HG02588 (cell line): ENCODE results near the gene LTF.

ENCODE experiments used
- ATAC-seq: cut with Tn5 transposase; IDR thresholded peaks from one replicate; pipeline ENCODE4 v1.9.1; 2021; ENCODE audit warnings: mild to moderate bottlenecking, moderate library complexity; ENCODE audit not compliant: unreplicated experiment

Gene LTF

DNA sequence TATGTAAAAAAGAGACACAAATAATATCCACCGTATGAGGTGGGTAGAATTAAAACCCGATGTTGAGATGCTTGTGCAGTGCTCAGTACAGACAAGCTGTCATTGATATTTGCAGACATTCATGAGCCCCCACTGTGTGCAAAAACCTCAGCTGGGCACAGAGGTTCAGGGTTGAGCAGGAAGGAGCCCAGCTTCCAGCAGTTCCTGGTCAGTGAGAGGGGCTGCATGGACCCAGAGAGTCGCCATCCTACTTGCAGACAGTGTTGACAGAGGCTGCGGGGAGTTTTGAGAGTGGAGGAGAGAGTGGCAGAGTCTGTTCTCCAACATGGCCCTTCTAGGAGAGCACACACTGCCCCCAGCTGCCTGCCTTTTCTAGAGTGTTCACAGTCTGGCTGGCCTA, 6.1 kb upstream of the LTF start:
- ATAC-seq, result no peak

DNA sequence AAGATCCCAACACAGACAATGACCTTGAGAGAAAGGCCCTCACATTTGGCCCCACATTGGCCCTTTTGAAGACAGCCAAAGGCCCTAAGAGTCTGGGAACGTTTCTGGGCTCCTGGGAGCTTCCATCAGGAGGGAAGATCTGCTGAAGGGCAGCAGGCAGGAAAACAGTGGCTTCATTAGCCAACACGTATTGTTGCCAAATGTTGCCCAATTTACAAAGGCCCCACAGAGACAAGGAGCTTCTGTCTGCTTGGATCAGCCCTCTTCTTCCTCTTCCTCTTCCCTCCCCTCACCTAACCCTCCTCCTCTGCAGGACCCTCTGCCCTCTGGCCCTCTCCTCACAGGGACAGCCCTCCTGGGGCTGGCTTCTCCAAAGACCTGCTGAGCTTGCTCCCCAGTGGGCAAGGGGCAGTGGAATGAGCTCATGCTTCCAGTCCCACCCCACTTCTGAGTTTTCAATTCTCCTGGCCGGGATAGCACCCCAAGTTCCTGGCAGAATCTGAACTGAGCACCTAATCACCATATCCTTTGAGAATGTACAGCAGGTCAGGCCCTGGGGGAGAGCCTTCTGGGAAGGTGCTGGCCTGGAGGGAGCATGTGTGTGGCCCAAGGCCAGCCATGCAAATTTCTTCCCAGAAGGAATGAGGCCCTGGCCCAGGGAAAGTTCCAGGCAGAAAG, 5.1 kb upstream of the LTF start:
- ATAC-seq, result no peak

DNA sequence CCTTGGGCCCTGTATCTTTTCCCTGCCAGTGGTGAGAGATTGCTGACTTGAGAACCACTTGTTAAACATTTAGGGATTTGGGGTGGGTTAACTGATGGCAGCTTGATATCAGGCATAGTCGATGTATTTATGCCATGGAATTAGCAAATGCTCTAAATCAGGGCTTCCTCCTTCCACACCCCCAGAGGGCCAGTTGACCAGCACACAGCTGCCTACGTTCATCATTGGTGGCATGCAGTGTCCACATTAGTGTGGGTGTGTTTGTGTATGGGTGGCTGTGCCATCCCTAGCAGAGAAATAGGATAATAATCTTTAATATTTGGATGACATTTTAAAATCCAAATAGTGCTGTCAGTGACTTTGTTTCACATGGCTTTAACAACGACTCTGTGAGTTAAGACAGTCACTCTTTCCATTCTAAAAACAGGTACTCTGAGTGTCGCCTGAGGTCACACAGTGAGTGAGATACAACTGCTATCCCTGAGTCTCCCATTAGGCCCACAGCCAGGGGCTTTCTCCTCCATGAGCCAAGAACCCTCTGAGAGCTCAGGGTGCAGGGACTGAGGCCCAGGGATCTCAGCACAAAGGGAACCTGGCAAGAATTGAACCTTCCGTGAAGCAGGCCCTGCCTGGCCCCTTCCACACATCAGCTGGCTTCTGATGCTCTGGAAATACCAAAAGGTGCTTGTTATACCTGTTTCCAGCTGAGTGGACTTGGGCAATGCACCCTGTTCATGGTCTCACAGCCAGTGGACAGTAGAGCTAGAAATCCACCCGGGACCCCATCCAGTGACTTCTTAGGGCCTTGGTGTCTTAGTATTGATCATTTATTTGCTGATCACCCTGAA, 4.3 kb upstream of the LTF start:
- ATAC-seq, result no peak

- ATAC-seq, result no peak
These were observed 2.9 kb upstream of the LTF start for GRCh38 chr3:46467562-46467961.

GRCh38 chr3:46466871-46467403, 2.2 kb upstream of the LTF start:
- no peak for ATAC-seq

GRCh38 chr3:46466273-46466672, 1.6 kb upstream of the LTF start:
- no peak for ATAC-seq

GRCh38 chr3:46465196-46465520, 453 bp upstream of the LTF start:
- ATAC-seq, result no peak

DNA sequence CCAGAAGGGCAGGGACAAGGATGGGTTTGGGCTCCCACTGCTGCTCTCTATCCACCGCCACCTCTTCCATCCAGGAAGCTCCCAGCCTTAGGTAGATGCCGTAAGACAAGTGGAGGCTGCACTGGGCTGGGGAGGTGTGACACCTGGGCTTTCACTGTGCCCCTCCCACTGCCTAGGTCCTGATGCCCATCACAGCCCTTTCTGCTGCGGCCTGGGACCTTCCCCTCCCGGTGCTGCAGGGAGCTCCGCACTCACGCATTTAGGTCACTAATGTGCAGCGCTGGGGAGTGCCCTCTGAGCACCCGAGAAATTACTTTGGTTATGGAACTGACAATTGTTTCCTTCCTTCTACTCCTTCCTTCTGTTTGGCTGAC, 850 bp downstream of the LTF start:
- ATAC-seq, result no peak

DNA sequence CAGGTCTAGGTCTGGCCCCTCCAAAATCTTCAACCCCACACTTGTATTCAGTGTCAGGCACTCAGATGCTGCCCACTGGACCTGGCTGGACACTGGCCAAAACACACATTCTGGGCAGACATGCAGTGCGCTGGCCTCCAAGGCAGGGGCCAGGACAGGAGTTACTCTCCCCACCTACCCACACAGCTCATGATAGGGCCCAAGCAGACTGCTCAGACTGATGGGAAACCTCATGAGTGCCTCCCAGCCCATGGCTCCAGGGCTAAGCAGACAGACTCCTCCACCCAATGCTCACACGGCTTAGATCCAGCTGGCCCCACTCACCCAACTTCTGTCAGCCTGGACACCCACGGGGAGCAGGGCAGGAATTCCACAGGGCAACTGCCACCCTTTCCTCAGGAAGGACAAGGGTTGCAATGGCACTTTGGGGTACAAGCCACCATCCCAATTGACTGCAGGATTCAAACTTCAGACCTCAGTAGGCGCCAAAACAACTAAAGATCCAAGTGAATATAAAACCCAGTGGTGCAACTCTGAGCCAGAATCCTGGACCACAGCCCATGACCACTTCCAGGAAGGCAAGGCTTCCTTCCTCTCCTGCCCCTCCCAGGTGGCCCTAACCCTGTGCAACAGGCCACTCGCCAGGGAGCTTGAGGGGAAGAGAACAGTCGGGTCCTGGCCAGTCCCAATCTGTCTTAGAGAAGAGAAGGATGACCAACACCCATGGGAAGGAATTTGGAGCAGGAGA, 1.4 kb downstream of the LTF start:
- ATAC-seq, result no peak

- ATAC-seq, result no peak
These were observed 2.2 kb downstream of the LTF start for GRCh38 chr3:46462511-46462910.

GRCh38 chr3:46462111-46462510, 2.6 kb downstream of the LTF start:
- no peak for ATAC-seq

- no peak for ATAC-seq
These were observed 4.7 kb downstream of the LTF start for GRCh38 chr3:46460051-46460450.

GRCh38 chr3:46456118-46456517, 8.6 kb downstream of the LTF start:
- ATAC-seq, result no peak

DNA sequence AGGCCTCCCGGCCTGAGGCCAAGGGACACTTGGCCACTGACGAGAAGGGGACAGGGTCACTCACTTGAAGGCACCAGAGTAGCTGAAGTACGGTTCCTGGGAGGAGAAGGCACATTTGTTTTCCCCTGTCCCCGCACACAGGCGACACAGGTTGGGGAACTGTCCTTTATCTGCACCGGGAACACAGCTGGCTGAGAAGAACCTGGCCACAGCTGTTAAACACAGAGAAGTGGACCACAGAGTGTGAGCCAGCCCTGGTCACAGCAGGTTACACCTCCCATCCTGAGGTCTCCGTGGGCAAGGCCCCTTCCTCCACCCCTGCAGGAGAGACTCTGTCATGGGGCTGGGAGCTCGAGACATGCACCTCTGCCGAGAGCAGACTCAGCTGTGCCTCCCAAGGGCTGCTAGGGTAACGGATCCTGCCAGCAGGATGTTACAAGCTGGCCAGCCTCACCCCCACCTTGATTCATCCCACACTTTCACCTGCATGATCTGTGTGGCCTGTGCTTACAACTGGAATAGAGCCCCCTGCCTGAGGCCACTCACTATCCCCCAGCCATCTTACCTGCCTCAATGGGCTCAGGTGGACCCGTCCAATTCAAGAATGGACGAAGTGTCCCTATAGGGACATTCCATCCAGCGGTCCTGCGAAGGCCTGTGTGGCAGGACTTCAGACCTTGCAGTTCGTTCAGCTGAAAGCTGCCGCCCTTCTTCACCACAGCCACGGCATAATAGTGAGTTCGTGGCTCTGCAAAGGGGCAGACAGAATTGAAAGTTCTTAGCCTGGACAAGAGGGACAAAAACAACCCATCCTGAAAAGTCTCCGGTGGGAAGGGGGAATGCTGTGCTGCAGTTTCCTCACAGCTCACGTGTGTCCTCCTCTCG, 9.2 kb downstream of the LTF start:
- no peak for ATAC-seq

- ATAC-seq, result no peak
These were observed 10.1 kb downstream of the LTF start for GRCh38 chr3:46454606-46455005.

- ATAC-seq, result no peak
These were observed 10.5 kb downstream of the LTF start for GRCh38 chr3:46454209-46454595.

- no peak for ATAC-seq
These were observed 11.0 kb downstream of the LTF start for GRCh38 chr3:46453526-46454208.

DNA sequence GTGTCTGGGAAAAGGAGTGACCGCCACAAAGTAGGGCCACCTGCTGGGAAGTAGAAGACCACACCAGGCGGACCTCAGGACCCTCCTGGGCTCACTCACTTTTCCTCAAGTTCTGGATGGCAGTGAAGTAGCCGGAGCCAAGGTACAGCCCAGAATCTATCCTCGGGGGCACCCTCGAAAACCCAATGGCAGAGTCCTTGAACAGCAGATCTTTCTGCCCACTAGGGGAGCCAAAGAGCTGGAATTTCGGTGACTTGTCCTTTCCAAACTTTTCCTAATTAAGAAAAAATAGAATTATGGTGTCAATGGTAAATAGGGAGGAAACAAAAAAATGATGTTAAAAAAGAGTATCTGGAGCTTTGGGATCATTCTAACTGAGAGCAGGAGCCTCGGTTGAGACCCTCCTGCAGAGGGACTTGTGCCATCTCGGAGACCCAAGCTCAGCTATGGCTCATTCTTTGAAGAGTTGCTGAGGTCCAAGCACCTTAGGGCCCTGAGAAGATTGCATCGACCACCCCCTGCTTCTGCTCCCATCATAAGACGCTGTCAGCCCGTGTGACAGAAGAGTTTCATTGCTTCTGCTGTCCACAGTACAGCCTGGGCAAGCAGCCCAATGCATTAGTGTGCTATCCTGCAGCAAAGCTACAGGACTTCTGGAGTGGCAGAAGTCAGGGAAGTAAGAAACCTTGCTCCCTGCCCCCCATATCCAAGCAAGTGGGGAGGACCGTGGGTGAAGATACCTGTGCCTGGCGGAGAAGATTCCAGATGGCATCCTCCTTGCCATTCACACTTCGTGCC, 14.8 kb downstream of the LTF start:
- ATAC-seq, result no peak

DNA sequence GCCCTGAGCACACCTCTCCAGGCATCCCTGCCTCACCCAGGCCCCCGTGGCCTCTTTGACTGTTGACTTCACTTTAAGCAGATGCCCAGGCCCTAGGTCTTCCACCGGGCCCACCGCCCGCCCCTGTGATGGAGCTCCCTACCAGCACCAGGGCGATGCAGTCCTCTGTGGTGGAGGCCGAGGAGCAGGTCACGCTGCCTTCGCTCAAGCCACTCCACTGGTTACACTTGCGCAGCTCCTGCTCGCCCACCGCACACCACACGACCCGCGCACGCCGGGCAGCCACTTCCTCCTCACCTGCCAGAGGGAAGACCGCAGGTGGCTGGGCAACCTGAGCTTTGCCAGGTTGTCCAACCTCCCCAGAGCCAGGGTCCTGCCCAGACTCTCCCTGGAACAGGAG, 16.0 kb downstream of the LTF start:
- no peak for ATAC-seq
